H7 (cell line): Measurements from ENCODE around the gene DCHS1. TPM values are rescaled to one million over a fixed set of nuclear protein-coding genes. Genes with fewer than 3 reads are reported as not detected.

Experiments
- total RNA-seq: library from RNA; depleted of rRNA; stranded (reverse); fragments of >200 nt; shearing (Covaris generic); gene quantifications from 2 replicates; pipeline ENCODE4 v1.2.3, GENCODE V29; 2014; rRNA removed

The DCHS1 gene
- total RNA-seq, 1 experiment from 2014 or later, result 15.7 TPM

Other genes with a start within 250 kb of the DCHS1 start
- gene APBB1, start 236.7 kb downstream of the DCHS1 start, total RNA-seq, result 42.5 and 57.2 TPM in 2 replicates
- 3.2 TPM in 1 of 2 replicates, not detected in the other for gene HPX, start 214.8 kb downstream of the DCHS1 start, total RNA-seq
- 18.3 and 24.9 TPM in 2 replicates for gene TRIM3, start 181.9 kb downstream of the DCHS1 start, total RNA-seq
- 56.0 and 57.1 TPM in 2 replicates for gene ARFIP2, start 174.5 kb downstream of the DCHS1 start, total RNA-seq
- 23.1 and 24.9 TPM in 2 replicates for gene TIMM10B, start 174.3 kb downstream of the DCHS1 start, total RNA-seq
- gene DNHD1, start 158.5 kb downstream of the DCHS1 start, total RNA-seq, result 5.9 and 11.2 TPM in 2 replicates
- gene RRP8, start 52.2 kb downstream of the DCHS1 start, total RNA-seq, result 18.0 and 20.1 TPM in 2 replicates
- gene ILK, start 52.0 kb downstream of the DCHS1 start, total RNA-seq, result 114 and 130 TPM in 2 replicates
- gene TAF10, start 43.6 kb downstream of the DCHS1 start, total RNA-seq, result 121 and 198 TPM in 2 replicates
- 13.9 and 17.1 TPM in 2 replicates for gene TPP1, start 36.4 kb downstream of the DCHS1 start, total RNA-seq
- 72.9 and 110 TPM in 2 replicates for gene MRPL17, start 27.5 kb upstream of the DCHS1 start, total RNA-seq
- 0.07 TPM in 2 replicates for gene OR2AG2, start 116.2 kb upstream of the DCHS1 start, total RNA-seq
- not detected in 2 replicates for gene OR2AG1, start 127.2 kb upstream of the DCHS1 start, total RNA-seq
- gene OR6A2, start 143.9 kb upstream of the DCHS1 start, total RNA-seq, result 0.04 and 0.07 TPM in 2 replicates
- not detected in 2 replicates for gene OR10A5, start 189.9 kb upstream of the DCHS1 start, total RNA-seq
- gene OR10A2, start 207.2 kb upstream of the DCHS1 start, total RNA-seq, result not detected in 2 replicates
- not detected in 2 replicates for gene OR10A4, start 220.8 kb upstream of the DCHS1 start, total RNA-seq
- gene OR2D2, start 236.7 kb upstream of the DCHS1 start, total RNA-seq, result 0.42 TPM in 1 of 2 replicates, not detected in the other